Activated effector memory CD4-positive, alpha-beta T cell treated with anti-CD3 and anti-CD28 coated beads, Interleukin-2, amount 50 U/mL, for 16 hours (primary cell): ENCODE measurements around the gene MSX2.

Experiments
- DNase-seq: peaks from one replicate; pipeline ENCODE4 v3.0.0-alpha.2; 2020

The MSX2 gene

GRCh38 chr5:174724484-174725260 lies at the start of gene MSX2:
TSS of gene MSX2 (plus strand) at chr5:174724582. CDS start at chr5:174724660, 78 bp downstream.
- DNase-seq = peak; percentile 74

GRCh38 chr5:174675110-174675509 lies 49.3 kb upstream of the MSX2 start:
- no peak for DNase-seq

GRCh38 chr5:174675916-174676315 lies 48.5 kb upstream of the MSX2 start:
- DNase-seq = no peak

GRCh38 chr5:174678107-174678506 lies 46.3 kb upstream of the MSX2 start:
- no peak for DNase-seq

GRCh38 chr5:174680901-174681565 lies 43.3 kb upstream of the MSX2 start:
- no peak for DNase-seq

- no peak for DNase-seq
Observed at GRCh38 chr5:174687503-174687902, 36.9 kb upstream of the MSX2 start.

GRCh38 chr5:174688441-174689354 lies 35.7 kb upstream of the MSX2 start:
- DNase-seq = no peak

- no peak for DNase-seq
Observed at GRCh38 chr5:174690271-174690670, 34.1 kb upstream of the MSX2 start.

GRCh38 chr5:174692381-174692780 lies 32.0 kb upstream of the MSX2 start:
- no peak for DNase-seq

GRCh38 chr5:174692982-174693422 lies 31.4 kb upstream of the MSX2 start:
- DNase-seq = no peak

- DNase-seq = no peak
Observed at GRCh38 chr5:174693697-174694385, 30.5 kb upstream of the MSX2 start.

GRCh38 chr5:174694611-174695010 lies 29.8 kb upstream of the MSX2 start:
- DNase-seq = no peak

- no peak for DNase-seq
Observed at GRCh38 chr5:174698156-174698555, 26.2 kb upstream of the MSX2 start.

- DNase-seq = no peak
Observed at GRCh38 chr5:174699131-174699530, 25.3 kb upstream of the MSX2 start.

GRCh38 chr5:174706997-174707572 lies 17.3 kb upstream of the MSX2 start:
- DNase-seq = no peak

GRCh38 chr5:174707671-174708070 lies 16.7 kb upstream of the MSX2 start:
- no peak for DNase-seq

GRCh38 chr5:174708476-174709207 lies 15.7 kb upstream of the MSX2 start:
- no peak for DNase-seq

- DNase-seq = no peak
Observed at GRCh38 chr5:174714751-174715150, 9.6 kb upstream of the MSX2 start.

GRCh38 chr5:174715804-174716203 lies 8.6 kb upstream of the MSX2 start:
- DNase-seq = no peak

GRCh38 chr5:174717826-174718455 lies 6.4 kb upstream of the MSX2 start:
- DNase-seq = no peak
